ENCODE results near the gene CTIF.

CTIF gene

GRCh38 chr18:48634491-48634890 is 95.7 kb downstream of the CTIF start:
- DNase-seq (ENCODE audit: low read depth), result no peak
- no peak for TF ChIP-seq CTCF (IDR thresholded peaks at IDR 0.05; ENCODE audit: control insufficient read depth, extremely low read depth, insufficient read depth)
- H3K4me3 ChIP-seq (ENCODE audit: low read depth, low read length), result no peak overlapping the region

- DNase-seq (ENCODE audit: low read depth), result no peak
- no peak overlapping the region for H3K4me3 ChIP-seq (ENCODE audit: low read depth, low read length)
- no peak for TF ChIP-seq CTCF (IDR thresholded peaks at IDR 0.05; ENCODE audit: control insufficient read depth, extremely low read depth, insufficient read depth)
Observed at GRCh38 chr18:48634975-48635374, 96.1 kb downstream of the CTIF start.

GRCh38 chr18:48635806-48636205 is 97.0 kb downstream of the CTIF start:
- H3K4me3 ChIP-seq (ENCODE audit: low read depth, low read length), result no peak overlapping the region
- no peak for TF ChIP-seq CTCF (IDR thresholded peaks at IDR 0.05; ENCODE audit: control insufficient read depth, extremely low read depth, insufficient read depth)
- DNase-seq (ENCODE audit: low read depth), result no peak

- H3K4me3 ChIP-seq (ENCODE audit: low read depth, low read length), result no peak overlapping the region
- no peak for TF ChIP-seq CTCF (IDR thresholded peaks at IDR 0.05; ENCODE audit: control insufficient read depth, extremely low read depth, insufficient read depth)
- no peak for DNase-seq (ENCODE audit: low read depth)
Observed at GRCh38 chr18:48636436-48636835, 97.6 kb downstream of the CTIF start.

- TF ChIP-seq CTCF (IDR thresholded peaks at IDR 0.05; ENCODE audit: control insufficient read depth, extremely low read depth, insufficient read depth), result no peak
- no peak for DNase-seq (ENCODE audit: low read depth)
- no peak overlapping the region for H3K4me3 ChIP-seq (ENCODE audit: low read depth, low read length)
Observed at GRCh38 chr18:48637081-48637990, 98.5 kb downstream of the CTIF start.

- H3K4me3 ChIP-seq (ENCODE audit: low read depth, low read length), result no peak overlapping the region
- DNase-seq (ENCODE audit: low read depth), result no peak
- no peak for TF ChIP-seq CTCF (IDR thresholded peaks at IDR 0.05; ENCODE audit: control insufficient read depth, extremely low read depth, insufficient read depth)
Observed at GRCh38 chr18:48638451-48638850, 99.6 kb downstream of the CTIF start.
